GM10266 (cell line): ENCODE results near the gene UMPS.

Experiments used
- DNase-seq: peaks from one replicate; pipeline ENCODE4 v3.0.0; 2012; ENCODE audit errors: extremely low spot score
- CTCF ChIP-seq: IDR thresholded peaks from 2 replicates; pipeline ENCODE4 v1.5.1; 2012; ENCODE audit warnings: mild to moderate bottlenecking, low read depth; ENCODE audit not compliant: control insufficient read depth, insufficient read depth; ENCODE audit errors: missing control alignments

UMPS gene

GRCh38 chr3:124714223-124714853, 15.9 kb upstream of the UMPS start:
- no peak for TF ChIP-seq CTCF
- no peak for DNase-seq

GRCh38 chr3:124722589-124722988, 7.7 kb upstream of the UMPS start:
- no peak for TF ChIP-seq CTCF
- no peak for DNase-seq

- no peak for DNase-seq
- no peak for TF ChIP-seq CTCF
These were observed 667 bp downstream of the UMPS start for GRCh38 chr3:124730941-124731297.

- DNase-seq, result no peak
- TF ChIP-seq CTCF, result no peak
These were observed 1.5 kb downstream of the UMPS start for GRCh38 chr3:124731760-124732159.

- DNase-seq, result no peak
- TF ChIP-seq CTCF, result no peak
These were observed 10.8 kb downstream of the UMPS start for GRCh38 chr3:124741027-124741426.

- no peak for TF ChIP-seq CTCF
- no peak for DNase-seq
These were observed 15.5 kb downstream of the UMPS start for GRCh38 chr3:124745756-124746155.

- no peak for TF ChIP-seq CTCF
- no peak for DNase-seq
These were observed 17.1 kb downstream of the UMPS start for GRCh38 chr3:124747111-124747981.
